ENCODE data around the gene DDX39B. TPM values are rescaled to one million over a fixed set of nuclear protein-coding genes. Genes with fewer than 3 reads are reported as not detected.
A peak's percentile ranks its signal among the peaks of the same experiment; 100 is the strongest.

Gene DDX39B
- total and polyA plus RNA-seq, 7 experiments from 2014 or later = 106 to 761 (median 506) TPM

DNA sequence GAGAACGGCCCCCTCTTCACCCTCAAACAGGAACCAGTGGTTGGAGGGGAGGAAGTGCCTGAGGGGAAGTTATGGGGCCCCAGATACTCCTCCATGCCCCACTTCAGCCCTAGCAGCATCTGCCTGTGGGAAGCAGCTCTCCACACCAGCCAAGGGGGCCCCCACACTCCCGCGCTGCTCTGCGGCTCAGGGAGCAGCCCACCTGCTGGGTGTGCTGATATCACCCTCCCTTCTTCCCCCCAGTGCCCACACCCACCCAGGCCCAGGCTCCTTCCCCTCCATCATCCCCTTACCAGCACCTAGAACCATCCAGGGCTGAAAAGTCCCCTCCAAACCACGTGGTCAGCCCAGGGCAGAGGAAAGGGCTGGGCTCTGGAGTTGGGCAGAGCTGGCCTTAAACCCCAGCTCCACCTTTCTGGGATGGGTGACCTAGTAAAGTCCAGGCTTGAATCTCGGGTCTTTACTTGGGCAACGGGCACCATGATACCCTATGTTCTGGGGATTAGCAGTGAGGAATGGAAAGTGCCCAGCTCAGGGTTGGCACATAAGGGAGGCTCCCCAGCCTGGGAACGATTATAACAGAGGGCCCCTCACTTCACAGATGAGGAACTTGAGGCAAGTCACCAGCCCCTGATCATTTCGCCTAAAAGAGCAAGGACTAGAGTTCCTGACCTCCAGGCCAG lies 44.9 kb upstream of the DDX39B start:
- peak overlapping the region; percentile 25 for H3K4me3 ChIP-seq (ENCODE audit: low read length)

DNA sequence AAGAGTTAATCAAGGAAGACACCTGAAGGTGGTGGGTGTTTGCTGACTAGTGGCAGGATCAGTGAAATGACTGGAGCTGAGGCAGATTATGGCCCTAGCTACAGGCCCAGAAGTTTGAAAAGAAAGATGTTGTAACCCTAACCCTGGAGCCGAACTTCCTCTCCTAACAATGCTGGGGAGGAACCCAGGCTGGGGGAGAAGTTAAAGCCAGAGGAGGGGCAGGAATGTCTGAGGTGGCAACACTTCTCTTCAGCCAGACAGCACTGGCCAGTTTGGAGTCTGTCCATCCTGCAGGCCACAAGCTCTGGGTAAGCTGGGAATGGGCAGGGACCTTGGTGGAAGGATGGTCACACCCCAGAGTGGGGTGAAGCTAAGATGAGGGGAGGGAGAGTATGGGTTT lies 44.2 kb upstream of the DDX39B start, which contains the start of gene LST1:
Gene LST1, plus strand, starts transcription at position 270 of the 400 bp plus-strand sequence. CDS start 1,023 bp downstream, outside the sequence.
- Histone ChIP-seq H3K36me3 (ENCODE audit: control insufficient read depth in 2 of 3, insufficient read depth in 3 of 3, low read length in 3 of 3) (peaks cover 0 to 12% (median 0%) of the 10 kb centered on the region in 3 experiments), H3K27ac (ENCODE audit: low read depth, low read length) (peak within 1 kb of the TSS; percentile 97), H3K4me1 (ENCODE audit: control insufficient read depth in 2 of 2, insufficient read depth in 2 of 2, low read length in 2 of 2) (peaks cover 67 to 68% of the 10 kb centered on the region in 2 donors), H3K9me3 (ENCODE audit: control insufficient read depth in 2 of 3, low read length in 3 of 3) (no peaks in the 10 kb centered on the region), H3K27me3 (ENCODE audit: control insufficient read depth in 2 of 2, insufficient read depth in 2 of 2, low read length in 2 of 2) (no peaks in the 10 kb centered on the region), H3K4me3 (ENCODE audit: low read length) (peak within 1 kb of the TSS; percentile 25)
- CTCF ChIA-PET = interaction anchor here (0.6 to 18.2 kb wide), 4 partner anchors 11 to 35 kb away, joined by 4 to 687 read pairs (median 170); partner anchors contain the start of genes ATP6V1G2, NCR3, NFKBIL1 and TNF
- no peak for DNase-seq
- Mint-ChIP-seq H3K27me3 (no peaks in the 10 kb centered on the region), H3K4me1 (peaks cover 47 to 78% (median 68%) of the 10 kb centered on the region in 7 donors), H3K27ac (peak within 1 kb of the TSS; percentile 84 to 100 (median 96)), H3K36me3 (peaks cover 8 to 40% (median 18%) of the 10 kb centered on the region in 5 donors), H3K4me3 (peak within 1 kb of the TSS; percentile 50 to 89 (median 81)), H3K9me3 (peaks cover 0 to 5% (median 0%) of the 10 kb centered on the region in 11 donors)
- POLR2A ChIA-PET = interaction anchor here (0.6 to 66.4 kb wide), 6 partner anchors 10 to 1295 kb away, joined by 3 to 3078 read pairs (median 4); partner anchors contain the start of genes AIF1, ATP6V1G2, BAG6 and DDX39B
- intact Hi-C loops (cut with micrococcal nuclease) = no loop called here
- peak; percentile 18 for ATAC-seq

More for the DNA sequence above, 44.9 kb upstream of the DDX39B start:
- no peaks in the 10 kb centered on the region for H3K9me3 ChIP-seq (ENCODE audit: control insufficient read depth in 2 of 3, low read length in 3 of 3)
- intact Hi-C loops (cut with micrococcal nuclease) = no loop called here
- DNase-seq (peak in 2 of 9 donors; percentile 27 to 33), ATAC-seq (peak; percentile 72)
- ChIA-PET CTCF (interaction anchor here (1.4 to 18.2 kb wide), 4 partner anchors 11 to 45 kb away, joined by 4 to 687 read pairs (median 170); partner anchors contain the start of genes ATP6V1G2, DDX39B, NCR3 and NFKBIL1), POLR2A (interaction anchor here (0.7 to 66.4 kb wide), 4 partner anchors 9 to 78 kb away, joined by 3 to 3078 read pairs (median 1541); partner anchors contain the start of genes AIF1, ATP6V1G2, BAG6 and DDX39B)
- Mint-ChIP-seq H3K4me3 (peak overlapping the region; percentile 50 to 89 (median 81)), H3K36me3 (peaks cover 2 to 32% (median 10%) of the 10 kb centered on the region in 5 donors), H3K4me1 (peaks cover 47 to 84% (median 68%) of the 10 kb centered on the region in 7 donors), H3K9me3 (peaks cover 0 to 5% (median 0%) of the 10 kb centered on the region in 11 donors), H3K27me3 (no peaks in the 10 kb centered on the region), H3K27ac (peak overlapping the region; percentile 84 to 100 (median 96))
- H3K4me1 ChIP-seq (ENCODE audit: control insufficient read depth in 2 of 2, insufficient read depth in 2 of 2, low read length in 2 of 2) = peaks cover 67 to 68% of the 10 kb centered on the region in 2 donors
- peak overlapping the region; percentile 97 for H3K27ac ChIP-seq (ENCODE audit: low read depth, low read length)
- peaks cover 0 to 4% (median 0%) of the 10 kb centered on the region in 3 experiments for H3K36me3 ChIP-seq (ENCODE audit: control insufficient read depth in 2 of 3, insufficient read depth in 3 of 3, low read length in 3 of 3)
- no peaks in the 10 kb centered on the region for H3K27me3 ChIP-seq (ENCODE audit: control insufficient read depth in 2 of 2, insufficient read depth in 2 of 2, low read length in 2 of 2)

DNA sequence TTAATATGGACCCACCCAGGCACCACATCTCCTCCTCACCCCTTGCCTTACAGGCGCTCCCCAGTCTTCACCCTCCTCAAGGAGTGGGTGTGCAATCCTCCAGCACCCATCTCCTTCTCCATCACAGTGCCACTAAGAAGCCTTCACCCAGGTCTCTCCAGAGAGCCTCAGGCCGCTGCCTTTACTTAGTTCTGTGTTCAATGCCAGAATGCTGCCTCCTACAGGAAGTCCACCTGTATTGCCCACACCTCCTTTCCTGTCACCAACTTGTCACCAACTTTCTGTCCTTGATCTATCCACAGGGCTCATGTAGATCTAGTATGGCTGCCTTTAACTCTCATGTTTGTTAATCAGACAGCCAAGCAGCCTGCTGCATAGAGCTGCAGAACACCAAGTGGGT lies 43.7 kb upstream of the DDX39B start:
- Histone ChIP-seq H3K27ac (ENCODE audit: low read depth, low read length) (peak overlapping the region; percentile 97), H3K27me3 (ENCODE audit: control insufficient read depth in 2 of 2, insufficient read depth in 2 of 2, low read length in 2 of 2) (no peaks in the 10 kb centered on the region), H3K4me3 (ENCODE audit: low read length) (peak overlapping the region; percentile 25), H3K4me1 (ENCODE audit: control insufficient read depth in 2 of 2, insufficient read depth in 2 of 2, low read length in 2 of 2) (peaks cover 63 to 67% of the 10 kb centered on the region in 2 donors), H3K9me3 (ENCODE audit: control insufficient read depth in 2 of 3, low read length in 3 of 3) (no peaks in the 10 kb centered on the region), H3K36me3 (ENCODE audit: control insufficient read depth in 2 of 3, insufficient read depth in 3 of 3, low read length in 3 of 3) (peaks cover 0 to 13% (median 3%) of the 10 kb centered on the region in 3 experiments)
- H3K4me1 Mint-ChIP-seq = peaks cover 47 to 78% (median 67%) of the 10 kb centered on the region in 7 donors
- peak overlapping the region; percentile 50 to 89 (median 81) for H3K4me3 Mint-ChIP-seq
- peaks cover 0 to 5% (median 0%) of the 10 kb centered on the region in 11 donors for H3K9me3 Mint-ChIP-seq
- CTCF ChIA-PET = interaction anchor here (0.6 to 18.2 kb wide), 5 partner anchors 10 to 35 kb away, joined by 3 to 687 read pairs (median 41); partner anchors contain the start of genes ATP6V1G2, NCR3, NFKBIL1 and TNF
- DNase-seq = peak in 7 of 9 donors; percentile 40 to 65 (median 54)
- H3K36me3 Mint-ChIP-seq = peaks cover 11 to 42% (median 19%) of the 10 kb centered on the region in 5 donors
- intact Hi-C loops (cut with micrococcal nuclease) = no loop called here
- peak overlapping the region; percentile 84 to 100 (median 96) for H3K27ac Mint-ChIP-seq
- POLR2A ChIA-PET = interaction anchor here (0.6 to 66.4 kb wide), 4 partner anchors 10 to 430 kb away, joined by 3 to 3078 read pairs (median 1543); partner anchors contain the start of genes AIF1, ATP6V1G2, BAG6 and DDX39B
- H3K27me3 Mint-ChIP-seq = no peaks in the 10 kb centered on the region
- ATAC-seq = peak; percentile 19

DNA sequence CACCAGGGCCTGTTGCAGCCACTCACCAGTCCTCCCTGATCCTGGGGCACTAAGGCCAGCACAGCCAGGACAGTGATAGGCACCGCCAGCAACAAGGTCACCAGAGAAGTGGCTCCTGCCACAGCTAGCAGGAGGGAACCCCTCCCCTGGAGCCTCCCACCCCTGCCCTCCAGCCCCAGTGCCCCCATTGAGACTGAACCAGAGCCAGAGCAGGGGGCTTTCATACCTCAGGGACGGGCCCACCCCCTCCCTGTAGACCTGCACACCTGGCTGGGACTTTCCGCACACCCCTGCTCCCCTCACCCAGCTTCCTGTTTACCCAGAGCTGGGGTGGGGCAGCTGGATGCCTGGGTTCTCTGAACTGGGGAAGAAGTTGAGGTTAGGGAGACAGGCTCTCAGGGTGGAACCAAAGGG lies 40.4 kb upstream of the DDX39B start, which contains the start of gene LTB:
Gene LTB, minus strand, starts transcription at position 195 of the 414 bp plus-strand sequence. Its CDS starts 7 bp downstream, at position 188.
- Mint-ChIP-seq H3K27me3 (no peaks in the 10 kb centered on the region), H3K27ac (peak within 1 kb of the TSS; percentile 94 to 100 (median 97)), H3K36me3 (peaks cover 11 to 51% (median 16%) of the 10 kb centered on the region in 5 donors), H3K9me3 (peaks cover 0 to 5% (median 0%) of the 10 kb centered on the region in 11 donors), H3K4me1 (peaks cover 43 to 80% (median 65%) of the 10 kb centered on the region in 7 donors), H3K4me3 (peak within 1 kb of the TSS; percentile 88 to 100 (median 99))
- no peaks in the 10 kb centered on the region for H3K27me3 ChIP-seq (ENCODE audit: control insufficient read depth in 2 of 2, insufficient read depth in 2 of 2, low read length in 2 of 2)
- POLR2A ChIA-PET = interaction anchor here (0.6 to 66.4 kb wide), 24 partner anchors 14 to 1762 kb away, joined by 3 to 3078 read pairs (median 4); partner anchors contain the start of genes ABHD16A, AIF1, APOM and ATP6V1G2
- H3K27ac ChIP-seq (ENCODE audit: low read depth, low read length) = peak within 1 kb of the TSS; percentile 97
- ATAC-seq = peak; percentile 74
- no peaks in the 10 kb centered on the region for H3K9me3 ChIP-seq (ENCODE audit: control insufficient read depth in 2 of 3, low read length in 3 of 3)
- peaks cover 3 to 18% (median 4%) of the 10 kb centered on the region in 3 experiments for H3K36me3 ChIP-seq (ENCODE audit: control insufficient read depth in 2 of 3, insufficient read depth in 3 of 3, low read length in 3 of 3)
- intact Hi-C loops (cut with micrococcal nuclease) = loop anchor here (1.0 kb wide), 5 partner anchors 10 to 38 kb away; partner anchors contain the start of genes LTA (in 1 of the 2), NCR3 (in 1 of the 2), NFKBIL1 (in 1 of the 2) and PRRC2A (in 1 of the 2)
- peaks cover 63 to 72% of the 10 kb centered on the region in 2 donors for H3K4me1 ChIP-seq (ENCODE audit: control insufficient read depth in 2 of 2, insufficient read depth in 2 of 2, low read length in 2 of 2)
- DNase-seq = peak; percentile 31 to 87 (median 81)
- peak within 1 kb of the TSS; percentile 97 for H3K4me3 ChIP-seq (ENCODE audit: low read length)
- CTCF ChIA-PET = interaction anchor here (0.6 to 18.2 kb wide), 11 partner anchors 7 to 248 kb away, joined by 3 to 687 read pairs (median 14); partner anchors contain the start of genes ATP6V1G2, NCR3, NFKBIL1 and TNF

DNA sequence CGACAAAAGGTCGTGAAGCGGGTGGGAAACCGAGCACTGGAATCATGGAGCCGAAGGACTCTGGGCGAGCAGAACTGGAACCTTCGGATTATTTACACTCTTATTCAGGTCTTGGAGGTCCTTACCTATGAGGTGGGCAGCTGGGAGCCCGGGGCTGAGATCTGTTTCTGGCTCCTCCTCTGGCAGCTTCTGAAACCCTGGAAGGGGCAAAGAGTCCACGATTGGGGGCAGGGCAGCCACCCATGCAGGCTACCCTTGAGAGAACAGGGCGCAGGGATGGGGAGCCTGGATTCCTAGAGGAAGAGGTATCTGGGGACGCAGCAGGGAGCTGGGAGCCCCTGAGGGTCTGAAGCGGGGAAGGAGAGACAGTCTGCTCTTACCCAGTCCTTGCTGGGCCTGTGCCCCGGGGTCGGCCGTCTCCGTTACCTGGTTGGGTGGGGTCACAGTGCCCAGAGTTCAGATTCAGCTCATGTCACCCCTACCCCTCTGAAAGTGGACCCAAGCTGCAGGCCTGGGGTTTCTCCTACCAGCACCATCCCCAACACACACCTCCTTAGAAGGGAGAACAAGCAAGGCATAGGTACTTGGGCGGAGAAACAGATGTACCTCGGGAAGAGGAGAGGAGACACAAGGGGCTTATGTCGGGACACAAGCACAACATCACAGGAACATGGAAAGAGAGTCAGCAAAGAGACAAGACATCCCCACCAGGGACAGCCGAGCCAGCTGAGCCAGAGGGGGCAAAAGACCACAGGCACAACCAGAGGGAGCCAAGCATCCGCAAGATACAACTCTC lies 39.8 kb upstream of the DDX39B start:
- peak overlapping the region; percentile 88 to 100 (median 99) for H3K4me3 Mint-ChIP-seq
- H3K9me3 Mint-ChIP-seq = peaks cover 0 to 5% (median 0%) of the 10 kb centered on the region in 11 donors

More for the DNA sequence above, 39.8 kb upstream of the DDX39B start:
- ATAC-seq (no peak), DNase-seq (peak in 1 of 9 donors; percentile 32)
- Histone ChIP-seq H3K27ac (ENCODE audit: low read depth, low read length) (peak overlapping the region; percentile 97), H3K36me3 (ENCODE audit: control insufficient read depth in 2 of 3, insufficient read depth in 3 of 3, low read length in 3 of 3) (peaks cover 4 to 20% (median 5%) of the 10 kb centered on the region in 3 experiments), H3K4me1 (ENCODE audit: control insufficient read depth in 2 of 2, insufficient read depth in 2 of 2, low read length in 2 of 2) (peaks cover 61 to 68% of the 10 kb centered on the region in 2 donors), H3K27me3 (ENCODE audit: control insufficient read depth in 2 of 2, insufficient read depth in 2 of 2, low read length in 2 of 2) (no peaks in the 10 kb centered on the region), H3K4me3 (ENCODE audit: low read length) (peak overlapping the region; percentile 97), H3K9me3 (ENCODE audit: control insufficient read depth in 2 of 3, low read length in 3 of 3) (no peaks in the 10 kb centered on the region)
- H3K36me3 Mint-ChIP-seq = peaks cover 11 to 52% (median 16%) of the 10 kb centered on the region in 5 donors
- CTCF ChIA-PET = interaction anchor here (0.9 to 18.2 kb wide), 13 partner anchors 6 to 88 kb away, joined by 3 to 687 read pairs (median 9); partner anchors contain the start of genes ATP6V1G2, DDX39B, NCR3 and NFKBIL1
- POLR2A ChIA-PET = interaction anchor here (0.6 to 66.4 kb wide), 18 partner anchors 14 to 1690 kb away, joined by 3 to 3078 read pairs (median 4); partner anchors contain the start of genes AIF1, APOM, ATP6V1G2 and BAG6
- H3K27me3 Mint-ChIP-seq = no peaks in the 10 kb centered on the region
- intact Hi-C loops (cut with micrococcal nuclease) = loop anchor here (1.0 to 2.0 kb wide), 7 partner anchors 9 to 89 kb away; partner anchors contain the start of genes NFKBIL1 (in 2 of the 2), LTA (in 1 of the 2), NCR3 (in 1 of the 2) and PRRC2A (in 1 of the 2)
- peak overlapping the region; percentile 94 to 100 (median 97) for H3K27ac Mint-ChIP-seq
- H3K4me1 Mint-ChIP-seq = peaks cover 43 to 80% (median 65%) of the 10 kb centered on the region in 7 donors
